SK-N-SH (cell line): Measurements from ENCODE around the gene ALDH6A1. TPM values are rescaled to one million over a fixed set of nuclear protein-coding genes. Genes with fewer than 3 reads are reported as not detected.

Experiments
- CTCF ChIA-PET: fragments of 300-600, 350-600 bp; formaldehyde crosslinking; extraction: SDS; loops from one replicate; lab custom pipeline; 2021; lab: Yijun Ruan, JAX
- POLR2A ChIA-PET: fragments of 350-600 bp; sonication (Branson Sonifier 250); formaldehyde crosslinking; extraction: SDS; loops from one replicate; lab custom pipeline; 2020; ENCODE audit warnings: antibody characterized with exemption, inconsistent platforms; lab: Yijun Ruan, JAX
- DNase-seq: peaks from one replicate; pipeline ENCODE4 v3.0.0; 2012
- H2AFZ ChIP-seq: fragments of 200-600 bp; sonication (generic); 2 replicates; pipeline ENCODE4 v1.8.1; 2016; ENCODE audit warnings: antibody characterized with exemption, mild to moderate bottlenecking, low read depth
- H3F3A ChIP-seq: fragments of 200-600 bp; sonication (generic); replicated peaks from 2 replicates; pipeline ENCODE3; 2016; ENCODE audit warnings: antibody characterized with exemption, mild to moderate bottlenecking; ENCODE audit not compliant: insufficient read depth
- H3K27ac ChIP-seq, 2 experiments: fragments of 200-500 bp in 1 of 2; fragments of 200-600 bp in 1 of 2; sonication (Bioruptor generic) in 1 of 2; sonication (generic), shearing (Covaris generic) in 1 of 2; 2 replicates each; pipeline versions ENCODE4 v1.5.1 to v1.6.1; 2014 to 2016; ENCODE audit warnings: low read depth in 2 of 2, inconsistent platforms in 1 of 2, low read length in 1 of 2, mild to moderate bottlenecking in 1 of 2, mixed read lengths in 1 of 2
- H3K27me3 ChIP-seq: fragments of 200-600 bp; sonication (generic), shearing (Covaris generic); 2 replicates; pipeline ENCODE4 v1.6.1; 2016; ENCODE audit warnings: mixed run types; ENCODE audit not compliant: insufficient read depth
- H3K36me3 ChIP-seq, 2 experiments: fragments of 200-500 bp in 1 of 2; fragments of 200-600 bp in 1 of 2; sonication (Bioruptor generic) in 1 of 2; sonication (generic) in 1 of 2; replicated peaks in 1 of 2; 2 replicates each; pipeline versions ENCODE3 to v1.5.1; 2014 to 2016; ENCODE audit warnings: low read length in 1 of 2, mild to moderate bottlenecking in 1 of 2; ENCODE audit not compliant: insufficient read depth in 2 of 2, control insufficient read depth in 1 of 2
- H3K4me1 ChIP-seq, 2 experiments: fragments of 200-500 bp in 1 of 2; fragments of 200-600 bp in 1 of 2; sonication (Bioruptor generic) in 1 of 2; sonication (generic), shearing (Covaris generic) in 1 of 2; 2 replicates each; pipeline versions ENCODE4 v1.5.1 to v1.6.1; 2014 to 2016; ENCODE audit warnings: low read depth in 1 of 2, low read length in 1 of 2, mixed run types in 1 of 2; ENCODE audit not compliant: insufficient read depth in 2 of 2, control insufficient read depth in 1 of 2
- H3K4me2 ChIP-seq: fragments of 200-600 bp; sonication (generic), shearing (Covaris generic); 2 replicates; pipeline ENCODE4 v1.6.1; 2017; ENCODE audit warnings: mixed run types
- H3K4me3 ChIP-seq, 2 experiments: fragments of 200-500 bp in 1 of 2; fragments of 200-600 bp in 1 of 2; sonication (Bioruptor generic) in 1 of 2; sonication (generic), shearing (Covaris generic) in 1 of 2; 2 replicates each; pipeline versions ENCODE4 v1.5.1 to v1.8.1; 2014 to 2016; ENCODE audit warnings: low read depth in 2 of 2, inconsistent platforms in 1 of 2, low read length in 1 of 2, mild to moderate bottlenecking in 1 of 2, mixed read lengths in 1 of 2, moderate library complexity in 1 of 2
- H3K79me2 ChIP-seq: fragments of 200-600 bp; sonication (generic); 2 replicates; pipeline ENCODE4 v1.8.1; 2017; ENCODE audit warnings: mild to moderate bottlenecking; ENCODE audit not compliant: insufficient read depth
- H3K9ac ChIP-seq: fragments of 200-600 bp; sonication (generic); 2 replicates; pipeline ENCODE4 v1.6.1; 2017; ENCODE audit warnings: mixed run types
- H3K9me2 ChIP-seq: fragments of 200-600 bp; sonication (generic); 2 replicates; pipeline ENCODE4 v1.6.1; 2017; ENCODE audit warnings: mixed run types
- H3K9me3 ChIP-seq: fragments of 200-600 bp; sonication (generic); 2 replicates; pipeline ENCODE4 v1.6.1; 2017; ENCODE audit warnings: mixed run types, mild to moderate bottlenecking, moderate library complexity
- H4K20me1 ChIP-seq: fragments of 200-600 bp; sonication (generic); 2 replicates; pipeline ENCODE4 v1.6.1; 2017; ENCODE audit warnings: mild to moderate bottlenecking, mixed run types; ENCODE audit not compliant: insufficient read depth
- ELF1 ChIP-seq: IDR thresholded peaks from 2 replicates; pipeline ENCODE4 v1.4.0; 2012
- EZH2phosphoT487 ChIP-seq: fragments of 200-600 bp; sonication (generic); IDR thresholded peaks from 2 replicates; pipeline ENCODE4 v1.6.1; 2017; ENCODE audit warnings: low read depth, mixed run types, mild to moderate bottlenecking, antibody characterized with exemption, moderate library complexity, borderline replicate concordance
- FOSL2 ChIP-seq: IDR thresholded peaks from 2 replicates; pipeline ENCODE4 v1.4.0; 2012; ENCODE audit warnings: low read depth, mild to moderate bottlenecking, moderate library complexity, borderline replicate concordance
- FOXJ3 ChIP-seq: sonication (generic); formaldehyde crosslinking; IDR thresholded peaks from 2 replicates; pipeline ENCODE4 v1.5.1; 2020; ENCODE audit warnings: mild to moderate bottlenecking, missing genetic modification reagents
- FOXM1 ChIP-seq: IDR thresholded peaks from 2 replicates; pipeline ENCODE4 v1.4.0; 2012; ENCODE audit warnings: low read depth, mild to moderate bottlenecking
- GATA2 ChIP-seq: sonication (generic); formaldehyde crosslinking; IDR thresholded peaks from 2 replicates; pipeline ENCODE4 v1.5.0; 2020; ENCODE audit warnings: mild to moderate bottlenecking, missing genetic modification reagents
- MXI1 ChIP-seq: IDR thresholded peaks from 2 replicates; pipeline ENCODE4 v1.6.1; 2012; ENCODE audit warnings: mild to moderate bottlenecking, low read depth, low read length, improper control_type of control experiment
- NFIC ChIP-seq: IDR thresholded peaks from 2 replicates; pipeline ENCODE4 v1.4.0; 2012; ENCODE audit warnings: borderline replicate concordance
- POLR2AphosphoS5 ChIP-seq: IDR thresholded peaks from 2 replicates; pipeline ENCODE4 v1.6.1; 2012; ENCODE audit warnings: low read depth, low read length
- RCOR1 ChIP-seq: fragments of 150-350 bp; IDR thresholded peaks from 2 replicates; pipeline ENCODE4 v1.6.1; 2017; ENCODE audit warnings: antibody characterized with exemption, low read length
- SMC3 ChIP-seq: IDR thresholded peaks from 2 replicates; pipeline ENCODE4 v1.6.1; 2012; ENCODE audit warnings: low read depth, low read length, improper control_type of control experiment
- TAF1 ChIP-seq: IDR thresholded peaks from 2 replicates; pipeline ENCODE4 v1.6.1; 2012; ENCODE audit warnings: low read depth, mild to moderate bottlenecking, low read length, moderate library complexity, borderline replicate concordance
- TCF12 ChIP-seq: IDR thresholded peaks from 2 replicates; pipeline ENCODE4 v1.4.0; 2012
- TEAD4 ChIP-seq: IDR thresholded peaks from 2 replicates; pipeline ENCODE4 v1.4.0; 2012; ENCODE audit warnings: mild to moderate bottlenecking, borderline replicate concordance; ENCODE audit not compliant: insufficient read depth
- polyA plus RNA-seq, 3 experiments: library from polyadenylated mRNA; depleted of rRNA; stranded (reverse); fragments of >200 nt; gene quantifications; 2 replicates each; pipeline ENCODE4 v1.2.3, GENCODE V29; 2012
- TF ChIP-seq, protein P1 (sequence below): IDR thresholded peaks from 2 replicates; pipeline ENCODE4 v1.4.0; 2012; ENCODE audit warnings: low read depth, borderline replicate concordance
- TF ChIP-seq, protein P2 (sequence below): fragments of 200-600 bp; sonication (generic); IDR thresholded peaks from 2 replicates; pipeline ENCODE4 v1.6.1; 2017; ENCODE audit warnings: antibody characterized with exemption, mild to moderate bottlenecking, moderate library complexity
- TF ChIP-seq, protein P3 (sequence below): IDR thresholded peaks from 2 replicates; pipeline ENCODE4; 2012

The ALDH6A1 gene
- polyA plus RNA-seq, 1 of the 3 experiments (the other 2 are of a cell fraction): 9.4 TPM

DNA sequence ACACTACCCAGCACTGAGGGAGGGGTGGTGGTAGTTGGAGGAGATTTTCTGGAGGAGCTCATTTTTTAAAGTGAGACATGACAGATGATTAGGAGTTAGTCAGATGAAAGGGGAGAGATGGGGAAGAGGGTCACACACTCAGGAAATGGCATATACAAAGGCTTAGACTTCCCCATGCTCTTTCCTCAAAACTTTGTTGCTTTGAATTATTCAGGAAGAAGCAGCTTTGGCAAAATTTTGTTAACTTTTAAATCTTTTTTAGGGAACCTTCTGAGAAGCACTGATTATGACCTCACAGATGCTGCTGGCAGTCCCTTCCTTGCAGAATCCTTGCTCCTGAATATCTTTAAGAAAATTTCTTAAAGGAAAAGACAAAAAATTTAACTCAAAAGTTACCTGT lies 19.8 kb downstream of the ALDH6A1 start:
- Histone ChIP-seq H3K27me3 (no peaks in the 10 kb centered on the region), H3K36me3 (peaks cover 9 to 14% of the 10 kb centered on the region in 2 experiments), H3K4me2 (no peak overlapping the region), H3K79me2 (no peaks in the 10 kb centered on the region), H3K9me2 (no peaks in the 10 kb centered on the region), H3K9me3 (no peaks in the 10 kb centered on the region), H3F3A (peaks cover 15% of the 10 kb centered on the region), H4K20me1 (no peaks in the 10 kb centered on the region), H3K4me3 (no peak overlapping the region), H3K4me1 (peaks cover 0 to 4% of the 10 kb centered on the region in 2 experiments; a peak in 1 of 4 replicates), H3K9ac (no peak overlapping the region), H3K27ac (no peak overlapping the region), H2AFZ (no peak overlapping the region)
- POLR2A ChIA-PET: no interaction called here
- CTCF ChIA-PET: no interaction called here
- TF ChIP-seq TEAD4 (no peak), FOXJ3 (CRISPR knock-in tag) (no peak), GATA2 (CRISPR knock-in tag) (no peak), POLR2AphosphoS5 (no peak), TCF12 (no peak), TAF1 (no peak), RCOR1 (no peak), FOXM1 (no peak), NFIC (no peak), EZH2phosphoT487 (no peak), FOSL2 (no peak), ELF1 (no peak), SMC3 (no peak), MXI1 (no peak)
- TF ChIP-seq, protein P1, sequence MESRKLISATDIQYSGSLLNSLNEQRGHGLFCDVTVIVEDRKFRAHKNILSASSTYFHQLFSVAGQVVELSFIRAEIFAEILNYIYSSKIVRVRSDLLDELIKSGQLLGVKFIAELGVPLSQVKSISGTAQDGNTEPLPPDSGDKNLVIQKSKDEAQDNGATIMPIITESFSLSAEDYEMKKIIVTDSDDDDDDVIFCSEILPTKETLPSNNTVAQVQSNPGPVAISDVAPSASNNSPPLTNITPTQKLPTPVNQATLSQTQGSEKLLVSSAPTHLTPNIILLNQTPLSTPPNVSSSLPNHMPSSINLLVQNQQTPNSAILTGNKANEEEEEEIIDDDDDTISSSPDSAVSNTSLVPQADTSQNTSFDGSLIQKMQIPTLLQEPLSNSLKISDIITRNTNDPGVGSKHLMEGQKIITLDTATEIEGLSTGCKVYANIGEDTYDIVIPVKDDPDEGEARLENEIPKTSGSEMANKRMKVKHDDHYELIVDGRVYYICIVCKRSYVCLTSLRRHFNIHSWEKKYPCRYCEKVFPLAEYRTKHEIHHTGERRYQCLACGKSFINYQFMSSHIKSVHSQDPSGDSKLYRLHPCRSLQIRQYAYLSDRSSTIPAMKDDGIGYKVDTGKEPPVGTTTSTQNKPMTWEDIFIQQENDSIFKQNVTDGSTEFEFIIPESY: no peak
- TF ChIP-seq, protein P2, sequence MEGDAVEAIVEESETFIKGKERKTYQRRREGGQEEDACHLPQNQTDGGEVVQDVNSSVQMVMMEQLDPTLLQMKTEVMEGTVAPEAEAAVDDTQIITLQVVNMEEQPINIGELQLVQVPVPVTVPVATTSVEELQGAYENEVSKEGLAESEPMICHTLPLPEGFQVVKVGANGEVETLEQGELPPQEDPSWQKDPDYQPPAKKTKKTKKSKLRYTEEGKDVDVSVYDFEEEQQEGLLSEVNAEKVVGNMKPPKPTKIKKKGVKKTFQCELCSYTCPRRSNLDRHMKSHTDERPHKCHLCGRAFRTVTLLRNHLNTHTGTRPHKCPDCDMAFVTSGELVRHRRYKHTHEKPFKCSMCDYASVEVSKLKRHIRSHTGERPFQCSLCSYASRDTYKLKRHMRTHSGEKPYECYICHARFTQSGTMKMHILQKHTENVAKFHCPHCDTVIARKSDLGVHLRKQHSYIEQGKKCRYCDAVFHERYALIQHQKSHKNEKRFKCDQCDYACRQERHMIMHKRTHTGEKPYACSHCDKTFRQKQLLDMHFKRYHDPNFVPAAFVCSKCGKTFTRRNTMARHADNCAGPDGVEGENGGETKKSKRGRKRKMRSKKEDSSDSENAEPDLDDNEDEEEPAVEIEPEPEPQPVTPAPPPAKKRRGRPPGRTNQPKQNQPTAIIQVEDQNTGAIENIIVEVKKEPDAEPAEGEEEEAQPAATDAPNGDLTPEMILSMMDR: no peak
- TF ChIP-seq, protein P3, sequence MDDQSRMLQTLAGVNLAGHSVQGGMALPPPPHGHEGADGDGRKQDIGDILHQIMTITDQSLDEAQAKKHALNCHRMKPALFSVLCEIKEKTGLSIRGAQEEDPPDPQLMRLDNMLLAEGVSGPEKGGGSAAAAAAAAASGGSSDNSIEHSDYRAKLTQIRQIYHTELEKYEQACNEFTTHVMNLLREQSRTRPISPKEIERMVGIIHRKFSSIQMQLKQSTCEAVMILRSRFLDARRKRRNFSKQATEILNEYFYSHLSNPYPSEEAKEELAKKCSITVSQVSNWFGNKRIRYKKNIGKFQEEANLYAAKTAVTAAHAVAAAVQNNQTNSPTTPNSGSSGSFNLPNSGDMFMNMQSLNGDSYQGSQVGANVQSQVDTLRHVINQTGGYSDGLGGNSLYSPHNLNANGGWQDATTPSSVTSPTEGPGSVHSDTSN: no peak
- DNase-seq: no peak
